Motor neuron (in vitro differentiated cells): Measurements from ENCODE around the gene MAVS. TPM values are rescaled to one million over a fixed set of nuclear protein-coding genes. Genes with fewer than 3 reads are reported as not detected.
A peak's percentile ranks its signal among the peaks of the same experiment; 100 is the strongest.
"Not testable (repeated sequence)": the region's sequence is repeated elsewhere in the genome, so short reads cannot be mapped to it uniquely, and the experiment has no call there.

Experiments
- ATAC-seq, 8 experiments: fragments of 200-7000 bp; cut with Tn5 transposase; replicated peaks in 6 of 8; 2 replicates each; pipeline ENCODE4 v1.8.0; 2021; ENCODE audit warnings: mild to moderate bottlenecking in 8 of 8, moderate library complexity in 8 of 8
- H3K27ac ChIP-seq, 2 donors: fragments of 250-450 bp; sonication (Bioruptor Pico); 2 replicates each; pipeline ENCODE4 v1.9.0; 2021; ENCODE audit warnings: antibody characterized with exemption in 2 of 2, mild to moderate bottlenecking in 2 of 2, moderate library complexity in 1 of 2
- H3K4me1 ChIP-seq, 2 donors: fragments of 250-450 bp; sonication (Bioruptor Pico); replicated peaks in 1 of 2; 2 replicates each; pipeline ENCODE4 v1.6.1; 2021; ENCODE audit warnings: antibody characterized with exemption in 2 of 2, mild to moderate bottlenecking in 2 of 2, moderate library complexity in 1 of 2
- H3K4me3 ChIP-seq, 5 donors: fragments of 250-450 bp; sonication (Bioruptor Pico); 2 replicates each; pipeline ENCODE4 v1.9.0; 2021; ENCODE audit warnings: antibody characterized with exemption in 5 of 5, mild to moderate bottlenecking in 5 of 5, moderate library complexity in 4 of 5
- WGBS, 10 experiments: fragments of 450-650 bp; shearing (Covaris generic); methylation state at CpG; one replicate each; pipeline ENCODE4 v1.0.0; 2022; 5-methylcytosine and 5-hydroxymethylcytosine counted together
- in situ Hi-C, 9 experiments: fragments of 400-800 bp; cut with MboI; loops; one replicate each; pipeline ENCODE4 v1.15.0; 2021; ENCODE audit warnings: low sequenced_read_pairs in 9 of 9, low pct_unique_long_range_greater_than_20kb in 2 of 9; ENCODE audit not compliant: unreplicated experiment in 9 of 9
- total RNA-seq, 8 experiments: library from RNA; unstranded; fragments of 300-600 nt; gene quantifications; 2 replicates each; pipeline versions ENCODE4 v1.2.3 to v1.2.4, GENCODE V29; 2022

The MAVS gene
- total RNA-seq, 8 experiments from 2014 or later: 5.9 to 38.8 (median 15.5) TPM

GRCh38 chr20:3885715-3886114, 39.1 kb downstream of the MAVS start:
- H3K4me3 ChIP-seq: no peak overlapping the region
- in situ Hi-C loops: loop anchor here in 1 of 9 experiments (25.0 kb wide), 1 partner anchor 202 kb away; no protein-coding TSS in a partner anchor
- ATAC-seq: no peak
- H3K27ac ChIP-seq: no peak overlapping the region
- WGBS, 10 experiments: 92 to 100% (median 100%) methylated on average over 1 to 3 of the region's 3 CpGs; no CpG with 5 or more reads in 2 of the 10 experiments
- H3K4me1 ChIP-seq: peaks cover 0 to 7% of the 10 kb centered on the region in 2 donors

- Histone ChIP-seq H3K27ac (peak overlapping the region; percentile 97 to 99), H3K4me3 (peak overlapping the region; percentile 75 to 91 (median 82)), H3K4me1 (peaks cover 11 to 12% of the 10 kb centered on the region in 2 donors)
- peak; percentile 1 to 4 (median 2) for ATAC-seq
- in situ Hi-C loops: loop anchor here in 1 of 9 experiments (25.0 kb wide), 1 partner anchor 199 kb away; no protein-coding TSS in a partner anchor
- WGBS, 10 experiments: 11 to 40% (median 17%) methylated on average over 3 to 11 of the region's 15 CpGs; no CpG with 5 or more reads in 2 of the 10 experiments
Observed at GRCh38 chr20:3887876-3888620, 41.4 kb downstream of the MAVS start.

DNA sequence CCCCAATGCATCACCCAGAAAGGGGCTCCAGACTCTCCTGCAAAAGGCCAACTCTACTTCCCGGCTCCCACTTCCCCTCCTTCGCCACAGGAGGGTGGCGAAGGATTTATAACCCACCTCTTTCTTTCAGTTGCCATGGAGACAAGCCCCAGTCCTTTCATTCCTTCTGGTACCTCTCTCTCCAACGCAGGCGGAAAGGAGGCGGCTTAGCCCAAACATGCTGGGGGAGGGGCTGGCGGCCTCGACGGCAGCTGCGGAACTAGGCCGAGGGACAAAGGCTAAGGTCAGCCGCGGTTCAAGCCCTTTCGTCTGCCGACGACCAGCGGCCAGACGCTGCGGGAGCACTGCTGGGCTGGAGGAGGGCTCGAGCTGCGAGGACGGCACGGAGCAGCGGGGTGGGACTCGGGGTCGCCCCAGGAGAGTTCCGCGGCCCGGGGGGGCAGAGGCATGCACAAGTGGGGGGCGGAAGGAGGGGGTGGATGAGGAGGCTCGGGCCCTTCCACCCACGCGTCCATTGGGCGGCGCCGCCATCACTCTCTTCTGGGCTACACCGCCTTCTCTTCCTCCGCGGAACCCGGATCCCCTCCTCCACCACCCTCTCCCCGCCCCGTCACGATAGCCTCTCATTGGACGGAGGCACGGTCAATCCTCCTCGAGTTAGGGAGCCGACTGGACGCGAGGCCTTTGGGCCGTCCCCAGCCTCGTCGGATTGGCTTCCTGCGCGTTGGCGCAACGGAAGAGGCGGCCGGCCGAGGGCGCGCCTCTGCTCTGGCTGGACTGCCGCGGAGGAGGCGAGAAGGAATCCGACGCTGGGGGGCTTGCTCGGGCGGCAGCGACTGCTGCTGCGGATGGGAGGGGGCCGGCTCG, 42.2 kb downstream of the MAVS start, which contains the start of gene PANK2:
Gene PANK2 (plus strand): TSS at position 766 of the 867 bp plus-strand sequence.
- in situ Hi-C loops: loop anchor here in 1 of 9 experiments (25.0 kb wide), 1 partner anchor 198 kb away; no protein-coding TSS in a partner anchor
- peak within 1 kb of the TSS; percentile 75 to 91 (median 82) for H3K4me3 ChIP-seq
- ATAC-seq: peak; percentile 89 to 95 (median 95)
- WGBS, 10 experiments: 0 to 7% (median 0%) methylated on average over 3 to 5 of the region's 72 CpGs; no CpG with 5 or more reads in 4 of the 10 experiments
- peak within 1 kb of the TSS; percentile 97 to 99 for H3K27ac ChIP-seq
- H3K4me1 ChIP-seq: peaks cover 11 to 12% of the 10 kb centered on the region in 2 donors

GRCh38 chr20:3889489-3890397, 43.1 kb downstream of the MAVS start:
- ATAC-seq: peak; percentile 7 to 25 (median 19)
- 0 to 3% (median 0%) methylated on average over 1 to 8 of the region's 68 CpGs; no CpG with 5 or more reads in 1 of the 10 experiments for WGBS, 10 experiments
- in situ Hi-C loops: loop anchor here in 1 of 9 experiments (25.0 kb wide), 1 partner anchor 198 kb away; no protein-coding TSS in a partner anchor

DNA sequence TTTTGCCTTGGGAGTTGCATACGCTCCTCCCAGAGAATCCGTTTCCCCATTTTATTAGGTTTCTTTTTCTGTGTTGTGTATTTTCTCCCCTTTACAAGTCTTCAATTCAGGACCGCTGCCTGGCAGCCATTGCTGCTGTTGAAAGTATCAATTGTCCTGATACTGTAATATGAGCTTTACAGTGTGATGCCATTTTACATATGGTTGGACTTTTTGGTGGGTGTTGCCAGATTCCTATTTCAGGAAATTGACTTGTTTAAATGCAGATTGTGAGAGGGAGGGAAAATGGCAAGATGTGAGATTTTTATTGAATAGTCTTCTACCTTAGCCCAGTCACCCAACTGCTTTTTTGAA, 43.7 kb downstream of the MAVS start:
- Histone ChIP-seq H3K4me1 (peaks cover 11 to 12% of the 10 kb centered on the region in 2 donors), H3K27ac (peak overlapping the region; percentile 93 to 97), H3K4me3 (peak overlapping the region; percentile 75 to 91 (median 82))
- in situ Hi-C loops: loop anchor here in 1 of 9 experiments (25.0 kb wide), 1 partner anchor 197 kb away; no protein-coding TSS in a partner anchor
- WGBS, 10 experiments: 0 to 5% (median 0%) methylated on average over 1 to 3 of the region's 3 CpGs; no CpG with 5 or more reads in 1 of the 10 experiments
- ATAC-seq: peak in 2 of 8 experiments; percentile 1

More at GRCh38 chr20:3889489-3890397, 43.1 kb downstream of the MAVS start:
- peaks cover 11 to 12% of the 10 kb centered on the region in 2 donors for H3K4me1 ChIP-seq
- H3K4me3 ChIP-seq: peak overlapping the region; percentile 75 to 91 (median 82)
- peak overlapping the region; percentile 93 to 97 for H3K27ac ChIP-seq

DNA sequence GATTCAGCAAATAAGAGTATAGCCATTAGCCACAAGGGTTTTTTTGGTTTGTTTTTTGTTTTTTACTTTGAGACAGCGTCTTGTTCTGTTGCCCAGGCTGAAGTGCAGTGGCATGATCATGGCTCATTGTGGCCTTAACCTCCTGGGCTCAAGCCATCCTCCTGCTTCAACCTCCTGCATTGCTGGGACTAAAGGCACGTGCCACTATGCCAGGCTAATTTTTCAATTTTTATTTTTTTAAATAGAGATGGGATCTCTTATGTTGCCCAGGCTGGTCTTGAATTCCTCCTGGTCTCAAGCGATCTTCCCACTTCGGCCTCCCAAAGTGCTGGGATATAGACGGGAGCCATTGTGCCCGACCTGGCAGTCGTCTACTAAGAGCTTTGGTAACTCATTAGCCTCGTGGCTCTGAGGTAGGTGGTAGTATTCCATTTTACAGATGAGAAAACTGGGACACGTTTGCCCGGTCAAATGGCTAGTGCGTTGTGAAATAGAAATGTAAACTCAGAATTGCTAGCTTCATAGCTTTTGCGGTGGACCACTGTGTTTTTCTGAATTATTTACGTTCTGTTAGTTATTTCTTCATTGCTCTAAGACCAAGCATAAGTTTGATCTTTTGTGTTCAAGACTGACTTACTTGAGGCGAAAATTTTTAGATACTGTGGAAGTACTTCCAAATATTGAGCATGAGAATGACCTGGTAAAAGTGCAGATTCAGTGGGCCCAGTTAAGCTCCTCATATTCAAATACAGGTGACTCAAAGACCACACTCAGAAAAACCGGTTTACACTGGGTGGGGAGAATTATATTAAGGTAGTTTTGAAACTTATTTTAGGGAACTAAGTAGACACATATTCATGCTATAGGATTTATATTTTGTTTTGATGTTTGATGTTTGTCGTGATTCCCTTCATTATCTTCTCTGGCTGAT, 44.6 kb downstream of the MAVS start:
- Histone ChIP-seq H3K4me3 (peak overlapping the region; percentile 75 to 91 (median 82)), H3K27ac (no peak overlapping the region)

GRCh38 chr20:3894796-3895195, 48.2 kb downstream of the MAVS start:
- no peak overlapping the region for H3K27ac ChIP-seq
- peaks cover 6 to 14% of the 10 kb centered on the region in 2 donors for H3K4me1 ChIP-seq
- no peak for ATAC-seq
- H3K4me3 ChIP-seq: no peak overlapping the region
- in situ Hi-C loops: loop anchor here in 1 of 9 experiments (25.0 kb wide), 1 partner anchor 193 kb away; no protein-coding TSS in a partner anchor
- WGBS, 10 experiments: 20 to 100% (median 100%) methylated on average over 1 to 4 of the region's 5 CpGs; no CpG with 5 or more reads in 1 of the 10 experiments

More for the DNA sequence above, 44.6 kb downstream of the MAVS start:
- no peak for ATAC-seq
- in situ Hi-C loops: loop anchor here in 1 of 9 experiments (25.0 kb wide), 1 partner anchor 196 kb away; no protein-coding TSS in a partner anchor
- H3K4me1 ChIP-seq: peaks cover 11 to 12% of the 10 kb centered on the region in 2 donors
- WGBS, 10 experiments: 12 to 66% (median 30%) methylated on average over 4 to 15 of the region's 16 CpGs

GRCh38 chr20:3896302-3896701, 49.7 kb downstream of the MAVS start:
- H3K4me3 ChIP-seq: no peak overlapping the region
- ATAC-seq: peak in 1 of 8 experiments; percentile 6
- in situ Hi-C loops: loop anchor here in 1 of 9 experiments (25.0 kb wide), 1 partner anchor 191 kb away; no protein-coding TSS in a partner anchor
- 27 to 100% methylated on average over 2 to 4 of the region's 4 CpGs; no CpG with 5 or more reads in 8 of the 10 experiments for WGBS, 10 experiments
- no peak overlapping the region for H3K27ac ChIP-seq
- peaks cover 11 to 14% of the 10 kb centered on the region in 2 donors for H3K4me1 ChIP-seq

DNA sequence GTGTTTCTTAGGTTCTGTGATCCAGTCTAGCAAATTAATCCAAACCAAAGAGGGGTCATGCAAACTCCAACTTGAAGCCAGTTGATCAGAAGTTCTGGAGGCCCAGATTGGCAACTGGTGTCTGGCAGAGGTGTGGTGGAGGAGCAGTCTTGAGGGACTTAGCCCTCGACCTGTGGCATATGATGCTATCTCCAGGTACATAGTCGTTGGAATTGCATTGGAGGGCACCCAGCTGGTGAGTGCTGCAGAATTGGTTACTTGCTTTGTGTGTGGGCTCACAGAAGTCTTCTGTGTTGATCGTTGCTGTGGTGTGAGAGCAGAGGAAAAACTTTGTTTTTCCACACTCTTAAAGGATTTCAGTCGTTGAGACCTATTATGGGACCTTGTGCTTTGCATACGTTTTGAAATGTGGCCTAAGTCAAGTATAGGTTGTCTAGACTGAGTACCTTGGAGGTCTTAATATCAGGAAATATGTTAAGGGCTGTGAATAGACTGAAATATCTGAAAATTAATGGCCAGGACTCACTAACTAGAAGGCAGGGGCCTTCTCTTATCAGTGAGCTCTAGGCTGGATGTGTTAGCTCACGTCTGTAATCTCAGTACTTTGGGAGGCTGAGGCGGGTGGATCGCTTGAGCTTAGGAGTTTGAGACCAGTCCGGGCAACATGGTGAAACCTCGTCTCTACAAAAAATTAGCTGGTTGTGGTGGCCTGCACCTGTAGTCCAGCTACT, 50.4 kb downstream of the MAVS start:
- in situ Hi-C loops: loop anchor here in 1 of 9 experiments (25.0 kb wide), 1 partner anchor 190 kb away; no protein-coding TSS in a partner anchor
- 20 to 100% (median 94%) methylated on average over 1 to 6 of the region's 10 CpGs; no CpG with 5 or more reads in 3 of the 10 experiments for WGBS, 10 experiments
- no peak overlapping the region for H3K27ac ChIP-seq

DNA sequence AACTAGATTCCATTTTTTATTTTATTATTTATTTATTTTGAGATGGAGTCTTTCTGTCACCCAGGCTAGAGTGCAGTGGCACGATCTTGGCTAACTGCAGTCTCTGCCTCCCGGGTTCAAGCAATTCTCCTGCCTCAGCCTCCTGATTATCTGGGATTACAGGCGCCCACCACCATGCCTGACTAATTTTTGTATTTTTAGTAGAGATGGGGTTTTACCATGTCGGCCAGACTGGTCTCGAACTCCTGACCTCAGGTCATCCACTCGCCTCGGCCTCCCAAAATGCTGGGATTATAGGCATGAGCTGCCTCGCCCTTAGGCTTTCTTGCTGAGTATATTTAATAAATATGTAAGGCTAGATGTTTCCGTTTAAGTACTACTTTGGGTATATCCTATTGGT, 51.5 kb downstream of the MAVS start:
- H3K27ac ChIP-seq, H3K4me3 ChIP-seq, H3K4me1 ChIP-seq, ATAC-seq: not testable (repeated sequence)
- in situ Hi-C loops: loop anchor here in 1 of 9 experiments (25.0 kb wide), 1 partner anchor 189 kb away; no protein-coding TSS in a partner anchor
- WGBS, 10 experiments: 59 to 100% (median 93%) methylated on average over 2 to 9 of the region's 9 CpGs

More for the DNA sequence above, 50.4 kb downstream of the MAVS start:
- no peak for ATAC-seq
- Histone ChIP-seq H3K4me3 (no peak overlapping the region), H3K4me1 (peaks cover 6 to 8% of the 10 kb centered on the region in 2 donors)
